Sigmoid colon (tissue), 4 donors: ENCODE results near the gene RDH11.

Source experiments
- CTCF ChIP-seq, 4 experiments: fragments of 450-650 bp in 3 of 4; fragments of 200-600 bp in 1 of 4; IDR thresholded peaks; one replicate each; pipeline ENCODE4 v1.5.1; 2016 to 2019; ENCODE audit warnings: antibody characterized with exemption in 4 of 4, mild to moderate bottlenecking in 3 of 4, moderate library complexity in 2 of 4
- POLR2AphosphoS5 ChIP-seq, 4 donors: sonication (generic); formaldehyde crosslinking; IDR thresholded peaks; one replicate each; pipeline ENCODE4 v1.6.1; 2017; ENCODE audit warnings: antibody characterized with exemption in 4 of 4

- TF ChIP-seq CTCF (IDR thresholded peaks at IDR 0.05) (no peak), POLR2AphosphoS5 (IDR thresholded peaks at IDR 0.05) (no peak)
These were observed 54.1 kb downstream of the RDH11 start for GRCh38 chr14:67641480-67641879.
